Measurements from ENCODE around the gene LPAR1.

Gene LPAR1

GRCh38 chr9:110997847-110998246 is 40.4 kb downstream of the LPAR1 start:
- no peak for DNase-seq

GRCh38 chr9:110996436-110997220 is 41.6 kb downstream of the LPAR1 start:
- no peak for DNase-seq

GRCh38 chr9:110995420-110996340 is 42.6 kb downstream of the LPAR1 start:
- DNase-seq = no peak

- DNase-seq = no peak
These were observed 43.5 kb downstream of the LPAR1 start for GRCh38 chr9:110994771-110995241.

- DNase-seq = no peak
These were observed 47.8 kb downstream of the LPAR1 start for GRCh38 chr9:110990481-110990880.

GRCh38 chr9:110986529-110986928 is 51.7 kb downstream of the LPAR1 start:
- DNase-seq = no peak

- DNase-seq = no peak
These were observed 53.3 kb downstream of the LPAR1 start for GRCh38 chr9:110984890-110985437.

GRCh38 chr9:110980261-110980660 is 58.0 kb downstream of the LPAR1 start:
- DNase-seq = no peak

- DNase-seq = no peak
These were observed 58.6 kb downstream of the LPAR1 start for GRCh38 chr9:110979636-110980035.

- DNase-seq = no peak
These were observed 59.8 kb downstream of the LPAR1 start for GRCh38 chr9:110978516-110978915.

GRCh38 chr9:110977259-110977709 is 61.0 kb downstream of the LPAR1 start:
- DNase-seq = no peak

- no peak for DNase-seq
These were observed 62.3 kb downstream of the LPAR1 start for GRCh38 chr9:110975969-110976368.

- DNase-seq = no peak
These were observed 63.0 kb downstream of the LPAR1 start for GRCh38 chr9:110975278-110975677.

GRCh38 chr9:110971705-110972104 is 66.6 kb downstream of the LPAR1 start:
- DNase-seq = no peak

GRCh38 chr9:110971234-110971633 is 67.0 kb downstream of the LPAR1 start:
- DNase-seq = no peak

GRCh38 chr9:110969971-110970386 is 68.3 kb downstream of the LPAR1 start:
- no peak for DNase-seq

- no peak for DNase-seq
These were observed 70.2 kb downstream of the LPAR1 start for GRCh38 chr9:110968096-110968495.

GRCh38 chr9:110967196-110967595 is 71.1 kb downstream of the LPAR1 start:
- DNase-seq = no peak

- no peak for DNase-seq
These were observed 78.0 kb downstream of the LPAR1 start for GRCh38 chr9:110960288-110960687.

GRCh38 chr9:110958847-110959246 is 79.4 kb downstream of the LPAR1 start:
- no peak for DNase-seq

GRCh38 chr9:110954822-110955291 is 83.4 kb downstream of the LPAR1 start:
- DNase-seq = no peak

- no peak for DNase-seq
These were observed 85.8 kb downstream of the LPAR1 start for GRCh38 chr9:110952540-110952859.

GRCh38 chr9:110951805-110952539 is 86.3 kb downstream of the LPAR1 start:
- no peak for DNase-seq
